ENCODE data around the gene PIK3R1. TPM values are rescaled to one million over a fixed set of nuclear protein-coding genes. Genes with fewer than 3 reads are reported as not detected.

PIK3R1 gene
- total RNA-seq, 1 experiment from 2014 or later, result 151 TPM

DNA sequence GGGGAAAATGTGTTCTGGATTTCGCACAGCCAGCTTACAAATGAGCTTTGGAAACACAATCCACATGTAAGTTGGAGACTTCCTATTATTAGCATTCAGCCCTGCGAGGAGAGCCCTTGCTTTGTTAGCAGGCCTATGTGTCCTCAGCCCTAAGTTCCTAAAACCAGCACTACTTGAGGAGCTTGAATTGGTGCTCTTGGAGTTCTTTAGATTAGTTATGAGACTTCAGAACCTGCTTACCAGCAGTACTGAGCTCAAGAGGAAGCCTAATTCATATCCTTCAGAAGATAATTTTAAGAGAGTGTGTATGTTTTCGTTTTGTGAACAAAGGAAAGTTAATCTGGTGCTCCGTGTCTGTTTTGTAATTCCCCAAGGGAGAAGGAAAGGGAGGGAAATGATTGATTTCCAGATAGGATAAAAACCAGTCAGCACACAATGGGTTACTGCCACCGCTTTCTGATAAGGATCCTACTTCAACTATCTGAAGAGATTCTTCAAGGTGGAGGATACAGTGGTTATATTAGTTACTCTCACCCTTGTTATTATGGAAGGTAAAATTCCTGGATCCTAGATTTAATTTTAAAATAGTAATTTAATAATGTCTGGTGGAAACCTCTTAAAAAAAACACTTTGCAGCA lies 35.2 kb downstream of the PIK3R1 start:
- peak overlapping the region; percentile 47 for H3K27ac Mint-ChIP-seq (ENCODE audit: low read depth, unreplicated experiment)
- intact Hi-C loops (cut with micrococcal nuclease), result no loop called here
- ChIA-PET CTCF (interaction anchor here (0.6 to 1.4 kb wide), 7 partner anchors 17 to 1005 kb away, joined by 3 to 7 read pairs (median 4); no protein-coding TSS in a partner anchor), POLR2A (interaction anchor here (0.6 to 5.3 kb wide), 12 partner anchors 10 to 1003 kb away, joined by 3 to 54 read pairs (median 3); partner anchors contain the start of gene PIK3R1)
- no peaks in the 10 kb centered on the region for H3K27me3 Mint-ChIP-seq (ENCODE audit: insufficient read depth, unreplicated experiment)
- BruUV-seq (replicated peaks), result no TSS peak
- no peaks in the 10 kb centered on the region for H3K9me3 Mint-ChIP-seq (ENCODE audit: unreplicated experiment)
- TF ChIP-seq, protein P1, sequence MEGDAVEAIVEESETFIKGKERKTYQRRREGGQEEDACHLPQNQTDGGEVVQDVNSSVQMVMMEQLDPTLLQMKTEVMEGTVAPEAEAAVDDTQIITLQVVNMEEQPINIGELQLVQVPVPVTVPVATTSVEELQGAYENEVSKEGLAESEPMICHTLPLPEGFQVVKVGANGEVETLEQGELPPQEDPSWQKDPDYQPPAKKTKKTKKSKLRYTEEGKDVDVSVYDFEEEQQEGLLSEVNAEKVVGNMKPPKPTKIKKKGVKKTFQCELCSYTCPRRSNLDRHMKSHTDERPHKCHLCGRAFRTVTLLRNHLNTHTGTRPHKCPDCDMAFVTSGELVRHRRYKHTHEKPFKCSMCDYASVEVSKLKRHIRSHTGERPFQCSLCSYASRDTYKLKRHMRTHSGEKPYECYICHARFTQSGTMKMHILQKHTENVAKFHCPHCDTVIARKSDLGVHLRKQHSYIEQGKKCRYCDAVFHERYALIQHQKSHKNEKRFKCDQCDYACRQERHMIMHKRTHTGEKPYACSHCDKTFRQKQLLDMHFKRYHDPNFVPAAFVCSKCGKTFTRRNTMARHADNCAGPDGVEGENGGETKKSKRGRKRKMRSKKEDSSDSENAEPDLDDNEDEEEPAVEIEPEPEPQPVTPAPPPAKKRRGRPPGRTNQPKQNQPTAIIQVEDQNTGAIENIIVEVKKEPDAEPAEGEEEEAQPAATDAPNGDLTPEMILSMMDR (IDR thresholded peaks at IDR 0.05; ENCODE audit: unreplicated experiment), result no peak
- DNase-seq (ENCODE audit: unreplicated experiment), result no peak
- H3K36me3 Mint-ChIP-seq (ENCODE audit: insufficient read depth, unreplicated experiment), result peaks cover 88% of the 10 kb centered on the region
- peaks cover 68% of the 10 kb centered on the region for H3K4me1 Mint-ChIP-seq (ENCODE audit: insufficient read depth, unreplicated experiment)
- no peak overlapping the region for H3K4me3 Mint-ChIP-seq (ENCODE audit: unreplicated experiment)

DNA sequence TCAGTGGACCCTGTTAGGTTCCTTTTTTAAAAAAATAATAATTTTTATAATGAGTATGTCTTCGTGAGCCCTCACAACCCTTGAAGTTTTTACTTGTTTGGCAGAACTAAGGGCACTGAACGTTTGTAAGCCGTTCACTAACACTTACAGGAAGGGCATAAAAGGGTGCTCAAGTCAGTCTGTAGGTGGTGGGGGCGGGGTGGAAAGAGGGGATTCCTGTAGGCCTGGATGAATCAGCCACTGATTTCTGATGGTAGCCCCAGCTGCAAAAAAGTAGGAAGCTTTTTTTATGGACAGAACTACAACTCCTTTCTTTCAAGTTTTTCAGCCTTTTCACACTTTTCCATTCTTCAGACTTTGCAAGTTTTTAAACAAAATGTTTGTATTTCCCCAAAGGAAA lies 35.8 kb downstream of the PIK3R1 start:
- ChIA-PET CTCF (interaction anchor here (0.7 to 2.4 kb wide), 4 partner anchors 17 to 1007 kb away, joined by 3 to 16 read pairs (median 4); no protein-coding TSS in a partner anchor), POLR2A (interaction anchor here (0.6 to 5.3 kb wide), 9 partner anchors 11 to 1007 kb away, joined by 3 to 54 read pairs (median 6); partner anchors contain the start of gene PIK3R1)
- TF ChIP-seq, protein P1 (IDR thresholded peaks at IDR 0.05; ENCODE audit: unreplicated experiment), result no peak
- peaks cover 88% of the 10 kb centered on the region for H3K36me3 Mint-ChIP-seq (ENCODE audit: insufficient read depth, unreplicated experiment)
- intact Hi-C loops (cut with micrococcal nuclease), result no loop called here
- H3K27me3 Mint-ChIP-seq (ENCODE audit: insufficient read depth, unreplicated experiment), result no peaks in the 10 kb centered on the region
- H3K4me1 Mint-ChIP-seq (ENCODE audit: insufficient read depth, unreplicated experiment), result peaks cover 72% of the 10 kb centered on the region
- DNase-seq (ENCODE audit: unreplicated experiment), result peak; percentile 43
- H3K27ac Mint-ChIP-seq (ENCODE audit: low read depth, unreplicated experiment), result peak overlapping the region; percentile 47
- H3K4me3 Mint-ChIP-seq (ENCODE audit: unreplicated experiment), result peak overlapping the region; percentile 61
- H3K9me3 Mint-ChIP-seq (ENCODE audit: unreplicated experiment), result no peaks in the 10 kb centered on the region
- BruUV-seq (replicated peaks), result no TSS peak

DNA sequence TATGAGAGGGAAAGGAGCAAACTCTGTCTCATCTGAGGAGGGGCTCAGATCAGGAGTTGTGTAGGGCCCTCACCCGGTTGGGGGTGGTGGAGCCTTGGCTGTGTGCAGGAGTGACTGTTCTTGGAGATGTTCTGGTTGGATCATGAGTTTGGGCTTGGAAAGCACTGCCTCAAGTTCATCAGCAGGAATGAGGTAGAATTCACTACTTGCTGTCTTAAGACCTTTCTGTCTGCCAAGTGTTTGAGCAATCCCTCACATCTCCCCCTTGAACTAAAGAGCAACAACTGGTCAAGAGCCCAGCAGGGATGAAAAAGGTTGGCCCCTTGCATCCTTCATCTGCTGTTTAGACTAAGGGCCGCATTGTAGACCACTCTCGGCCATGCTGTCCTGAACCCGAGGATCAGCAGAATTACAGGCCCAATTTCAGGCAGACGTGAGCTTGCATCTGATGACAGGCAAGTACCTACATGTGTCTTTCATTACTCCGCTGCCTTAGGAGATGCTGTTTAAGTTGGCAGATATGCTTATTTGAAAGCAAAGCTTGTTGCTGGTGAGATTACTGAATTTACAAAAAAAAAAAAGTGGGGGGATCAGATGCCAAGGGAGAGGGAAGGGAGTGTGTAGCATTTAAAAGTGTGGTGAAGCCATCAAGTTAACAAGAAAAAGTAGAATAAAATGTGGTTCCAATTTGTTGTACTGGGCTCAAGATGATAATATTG lies 36.4 kb downstream of the PIK3R1 start:
- Mint-ChIP-seq H3K4me3 (ENCODE audit: unreplicated experiment) (peak overlapping the region; percentile 61), H3K27me3 (ENCODE audit: insufficient read depth, unreplicated experiment) (no peaks in the 10 kb centered on the region), H3K9me3 (ENCODE audit: unreplicated experiment) (no peaks in the 10 kb centered on the region), H3K36me3 (ENCODE audit: insufficient read depth, unreplicated experiment) (peaks cover 88% of the 10 kb centered on the region), H3K27ac (ENCODE audit: low read depth, unreplicated experiment) (peak overlapping the region; percentile 47), H3K4me1 (ENCODE audit: insufficient read depth, unreplicated experiment) (peaks cover 78% of the 10 kb centered on the region)
- BruUV-seq (replicated peaks), result no TSS peak
- ChIA-PET POLR2A (interaction anchor here (0.6 to 5.3 kb wide), 21 partner anchors 10 to 1437 kb away, joined by 3 to 54 read pairs (median 3); partner anchors contain the start of gene PIK3R1), CTCF (interaction anchor here (0.6 to 2.4 kb wide), 16 partner anchors 8 to 1093 kb away, joined by 3 to 16 read pairs (median 5); no protein-coding TSS in a partner anchor)
- peak; percentile 47 for DNase-seq (ENCODE audit: unreplicated experiment)
- intact Hi-C loops (cut with micrococcal nuclease), result loop anchor here (1.0 to 2.0 kb wide), 5 partner anchors 37 to 1095 kb away; partner anchors contain the start of gene PIK3R1
- TF ChIP-seq, protein P1 (IDR thresholded peaks at IDR 0.05; ENCODE audit: unreplicated experiment), result no peak

Data from MCF 10A (cell line).